ENCODE data around the gene ARPC2.

ARPC2 gene

DNA sequence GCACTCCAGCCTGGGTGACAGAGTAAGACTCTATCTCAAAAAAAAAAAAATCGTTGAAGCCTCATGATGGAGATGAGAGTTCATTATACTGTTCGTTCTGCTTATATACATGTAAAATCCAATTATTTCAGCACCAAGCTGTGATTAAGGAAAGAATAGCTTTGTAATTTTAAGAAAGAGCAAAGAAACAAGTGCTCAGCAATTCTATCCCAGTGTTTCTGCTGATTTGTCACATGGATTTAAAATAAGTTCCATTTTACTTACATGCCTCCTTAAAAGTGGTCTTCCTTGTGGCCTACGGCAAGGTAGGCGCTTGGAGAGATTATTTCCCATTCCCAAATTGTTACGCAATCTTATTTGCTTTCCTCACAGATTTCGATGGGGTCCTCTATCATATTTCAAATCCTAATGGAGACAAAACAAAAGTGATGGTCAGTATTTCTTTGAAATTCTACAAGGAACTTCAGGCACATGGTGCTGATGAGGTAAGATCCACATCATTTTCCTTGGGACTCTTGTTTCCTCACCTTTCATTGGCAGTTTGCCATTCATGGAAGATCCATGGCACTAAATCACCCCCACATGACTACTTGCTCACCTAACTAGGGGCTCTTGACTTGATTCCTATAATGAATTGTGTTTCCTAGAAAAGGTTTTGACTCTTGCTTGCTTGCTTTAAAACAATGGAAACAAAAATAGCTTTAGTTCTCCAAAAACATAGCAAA lies 11.5 kb downstream of the ARPC2 start:
- TF ChIP-seq ZFX (IDR thresholded peaks at IDR 0.05): no peak
- TF ChIP-seq CTCF (conservative IDR thresholded peaks at IDR 0.05): no peak
- no peak overlapping the region for H3K27ac ChIP-seq

- TF ChIP-seq CTCF (conservative IDR thresholded peaks at IDR 0.05): no peak
- no peak for TF ChIP-seq ZFX (IDR thresholded peaks at IDR 0.05)
- H3K27ac ChIP-seq: no peak overlapping the region
These were observed 12.2 kb downstream of the ARPC2 start for GRCh38 chr2:218229239-218229638.

DNA sequence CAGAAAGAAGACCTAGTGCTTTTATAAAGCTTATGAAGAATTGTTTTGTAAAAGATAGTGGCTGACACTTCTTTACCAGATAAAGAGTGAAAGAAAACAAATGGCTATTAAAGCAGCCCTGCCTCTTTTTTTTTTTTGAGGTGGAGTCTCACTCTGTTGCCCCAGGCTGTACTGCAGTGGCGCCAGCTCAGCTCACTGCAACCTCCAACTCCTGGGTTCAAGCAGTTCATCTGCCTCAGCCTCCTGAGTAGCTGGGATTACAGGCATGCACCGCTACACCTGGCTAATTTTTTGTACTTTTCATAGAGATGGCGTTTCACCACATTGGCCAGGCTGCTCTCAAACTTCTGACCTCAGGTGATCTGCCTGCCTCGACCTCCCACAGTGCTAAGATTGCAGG lies 12.9 kb downstream of the ARPC2 start:
- no peak overlapping the region for H3K27ac ChIP-seq
- TF ChIP-seq ZFX (IDR thresholded peaks at IDR 0.05): no peak
- no peak for TF ChIP-seq CTCF (conservative IDR thresholded peaks at IDR 0.05)

GRCh38 chr2:218230882-218231281 lies 13.9 kb downstream of the ARPC2 start:
- no peak overlapping the region for H3K27ac ChIP-seq
- no peak; the same call in 1 of the 2 replicates for TF ChIP-seq CTCF (conservative IDR thresholded peaks at IDR 0.05)
- TF ChIP-seq ZFX (IDR thresholded peaks at IDR 0.05): no peak

GRCh38 chr2:218233543-218233942 lies 16.6 kb downstream of the ARPC2 start:
- TF ChIP-seq ZFX (IDR thresholded peaks at IDR 0.05) (no peak), CTCF (conservative IDR thresholded peaks at IDR 0.05) (no peak)
- H3K27ac ChIP-seq: no peak overlapping the region

DNA sequence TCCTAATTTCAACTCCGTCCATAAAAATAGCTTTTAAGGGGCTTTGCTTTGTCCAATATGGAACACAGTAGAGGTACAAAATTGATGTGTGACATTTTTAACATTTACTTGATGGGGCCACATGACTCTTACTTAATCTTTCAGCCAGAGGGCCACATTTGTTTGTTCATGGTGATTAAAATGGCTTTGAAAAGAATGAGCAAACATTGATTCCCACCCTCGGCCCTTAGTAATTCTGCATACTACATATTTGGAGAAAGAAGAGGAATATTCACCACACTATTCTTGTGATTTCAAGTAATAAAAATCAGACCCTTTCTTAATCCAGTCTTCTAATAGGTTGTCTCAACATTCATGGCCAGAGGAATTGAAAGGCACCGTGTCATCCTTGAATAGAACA lies 17.5 kb downstream of the ARPC2 start:
- no peak for TF ChIP-seq CTCF (conservative IDR thresholded peaks at IDR 0.05)
- no peak for TF ChIP-seq ZFX (IDR thresholded peaks at IDR 0.05)
- no peak overlapping the region for H3K27ac ChIP-seq

- no peak for TF ChIP-seq CTCF (conservative IDR thresholded peaks at IDR 0.05)
- TF ChIP-seq ZFX (IDR thresholded peaks at IDR 0.05): no peak
- no peak overlapping the region for H3K27ac ChIP-seq
These were observed 18.0 kb downstream of the ARPC2 start for GRCh38 chr2:218235017-218235416.
